Thyroid gland (tissue), 4 donors: Measurements from ENCODE around the gene MYOZ3. TPM values are rescaled to one million over a fixed set of nuclear protein-coding genes. Genes with fewer than 3 reads are reported as not detected.

Experiments
- DNase-seq, 2 donors: peaks; one replicate each; pipeline ENCODE4 v3.0.0-alpha.2; 2019
- H3K27ac ChIP-seq, 3 donors: fragments of 200-600 bp; sonication (generic); 1 replicate in 2 of 3; 2 replicates in 1 of 3; pipeline ENCODE4 v1.5.1; 2016 to 2019; ENCODE audit warnings: mild to moderate bottlenecking in 1 of 3, moderate library complexity in 1 of 3
- H3K27me3 ChIP-seq: fragments of 200-600 bp; sonication (generic); one replicate; pipeline ENCODE4 v1.5.1; 2019
- H3K36me3 ChIP-seq, 2 donors: fragments of 200-600 bp; sonication (generic); one replicate each; pipeline ENCODE4 v1.5.1; 2016 to 2019
- H3K4me1 ChIP-seq, 2 donors: fragments of 200-600 bp; sonication (generic); one replicate each; pipeline ENCODE4 v1.5.1; 2017 to 2019
- H3K4me3 ChIP-seq, 3 donors: fragments of 200-600 bp; sonication (generic); replicated peaks in 1 of 3; 1 replicate in 2 of 3; 2 replicates in 1 of 3; pipeline ENCODE4 v1.5.1; 2016; ENCODE audit warnings: mild to moderate bottlenecking in 1 of 3
- H3K9me3 ChIP-seq: fragments of 200-600 bp; sonication (generic); one replicate; pipeline ENCODE4 v1.5.1; 2017
- CTCF ChIP-seq, 6 experiments: fragments of 200-600 bp in 3 of 6; fragments of 450-650 bp in 3 of 6; sonication (generic) in 3 of 6; IDR thresholded peaks; one replicate each; pipeline ENCODE4 v1.5.1; 2016 to 2019; ENCODE audit warnings: antibody characterized with exemption in 6 of 6, mild to moderate bottlenecking in 2 of 6, inconsistent platforms in 1 of 6, moderate library complexity in 1 of 6
- POLR2A ChIP-seq, 2 donors: fragments of 450-650 bp; IDR thresholded peaks; one replicate each; pipeline ENCODE4 v1.6.1; 2017; ENCODE audit warnings: antibody characterized with exemption in 2 of 2, mild to moderate bottlenecking in 2 of 2, moderate library complexity in 1 of 2
- WGBS, 2 donors: methylation state at CpG; one replicate each; pipeline ENCODE4 v1.1.5; 2017; 5-methylcytosine and 5-hydroxymethylcytosine counted together
- intact Hi-C: fragments of 100-400 bp; cut with DNase I; formaldehyde crosslinking; loops from one replicate; pipeline ENCODE4 v1.15.1; 2023
- total RNA-seq, 4 donors: library from RNA; depleted of rRNA; stranded (reverse); fragments of >200 nt; gene quantifications; one replicate each; pipeline ENCODE4 v1.2.3, GENCODE V29; 2016

MYOZ3 gene
- total RNA-seq, 4 donors from 2014 or later = 0.11 to 0.29 (median 0.13) TPM; not detected in 1

DNA sequence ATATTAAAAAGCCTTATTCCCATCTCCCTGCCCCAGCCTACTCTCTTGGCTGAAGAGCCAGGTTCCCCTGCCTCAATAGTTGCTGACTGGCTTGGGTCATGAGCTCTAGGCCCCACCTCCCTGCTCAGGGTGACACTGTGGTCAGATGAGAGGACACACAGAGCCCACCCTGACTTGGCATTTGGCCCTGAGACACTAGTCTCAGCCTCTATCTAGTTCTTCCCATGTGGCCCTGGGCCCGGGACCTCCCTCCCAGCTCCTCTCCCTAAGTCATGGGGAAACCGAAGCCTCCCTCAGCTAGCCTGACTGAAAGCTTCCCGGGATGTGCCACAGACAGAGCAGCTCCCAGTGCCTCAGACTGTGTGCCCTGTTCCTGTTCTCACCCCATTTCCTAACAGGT, 5.8 kb upstream of the MYOZ3 start:
- Histone ChIP-seq H3K4me3 (no peak overlapping the region), H3K9me3 (no peaks in the 10 kb centered on the region), H3K36me3 (no peaks in the 10 kb centered on the region), H3K27ac (no peak overlapping the region), H3K4me1 (peaks cover 3 to 21% of the 10 kb centered on the region in 2 donors), H3K27me3 (no peaks in the 10 kb centered on the region)
- DNase-seq = no peak
- 86 to 87% methylated on average over 3 of the region's 3 CpGs for WGBS, 2 donors
- intact Hi-C loops = loop anchor here (5.0 kb wide), 2 partner anchors 93 to 198 kb away; no protein-coding TSS in a partner anchor
- TF ChIP-seq CTCF (IDR thresholded peaks at IDR 0.05) = no peak
- no peak for TF ChIP-seq POLR2A (IDR thresholded peaks at IDR 0.05)

DNA sequence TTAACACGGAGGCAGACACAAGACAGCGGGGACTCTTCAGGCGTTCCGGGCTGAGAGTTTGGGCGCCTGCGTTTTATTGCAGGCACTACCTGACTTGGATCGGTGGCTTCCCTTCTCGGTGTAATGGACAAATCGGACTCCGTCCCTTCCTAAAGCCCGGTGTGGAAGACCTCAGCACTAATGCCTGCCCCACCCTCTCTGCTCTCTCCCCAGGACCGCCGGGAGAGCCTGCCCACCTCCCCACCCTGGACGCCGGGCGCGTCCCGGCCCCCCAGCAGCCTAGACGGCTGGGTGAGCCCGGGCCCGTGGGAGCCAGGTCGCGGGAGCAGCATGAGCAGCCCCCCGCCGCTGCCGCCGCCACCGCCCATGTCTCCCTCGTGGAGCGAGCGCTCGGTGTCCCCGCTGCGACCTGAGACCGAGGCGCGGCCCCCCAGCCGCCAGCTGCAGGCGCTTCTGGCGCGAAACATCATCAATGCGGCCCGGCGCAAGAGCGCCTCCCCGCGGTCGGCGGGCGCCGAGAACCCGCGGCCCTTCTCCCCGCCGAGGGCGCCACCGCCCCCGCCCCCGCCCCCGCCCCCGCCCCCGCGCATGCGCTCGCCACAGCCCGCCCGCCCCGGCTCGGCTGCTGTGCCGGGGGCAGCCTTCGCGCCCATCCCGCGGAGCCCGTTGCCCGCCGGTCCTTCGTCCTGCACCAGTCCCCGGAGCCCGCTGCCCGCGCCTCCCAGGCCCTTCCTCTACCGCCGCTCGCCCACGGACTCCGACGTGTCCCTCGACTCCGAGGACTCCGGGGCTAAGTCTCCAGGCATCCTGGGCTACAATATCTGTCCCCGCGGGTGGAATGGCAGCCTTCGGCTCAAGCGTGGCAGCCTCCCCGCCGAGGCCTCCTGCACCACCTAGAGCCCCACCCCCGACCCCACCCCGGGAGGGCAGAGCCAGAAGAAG, 4.6 kb upstream of the MYOZ3 start:
- peak; percentile 66 to 73 for DNase-seq
- intact Hi-C loops = loop anchor here (5.0 kb wide), 2 partner anchors 94 to 199 kb away; no protein-coding TSS in a partner anchor
- no peaks in the 10 kb centered on the region for H3K36me3 ChIP-seq
- no peaks in the 10 kb centered on the region for H3K9me3 ChIP-seq
- peak overlapping the region; percentile 19 to 73 (median 29) for H3K27ac ChIP-seq
- H3K4me1 ChIP-seq = peaks cover 3 to 21% of the 10 kb centered on the region in 2 donors
- H3K27me3 ChIP-seq = no peaks in the 10 kb centered on the region
- peak overlapping the region in 2 of 3 donors; percentile 32 to 44 for H3K4me3 ChIP-seq
- TF ChIP-seq CTCF (IDR thresholded peaks at IDR 0.05) (peak in 4 of 6 experiments; percentile 14 to 95 (median 70)), POLR2A (IDR thresholded peaks at IDR 0.05) (no peak)
- WGBS, 2 donors = 4 to 11% methylated on average over 5 to 25 of the region's 99 CpGs

- WGBS, 2 donors = 95% methylated on average over 4 of the region's 4 CpGs
- Histone ChIP-seq H3K4me1 (peaks cover 3 to 13% of the 10 kb centered on the region in 2 donors), H3K27me3 (no peaks in the 10 kb centered on the region), H3K4me3 (no peak overlapping the region), H3K9me3 (no peaks in the 10 kb centered on the region), H3K27ac (no peak overlapping the region), H3K36me3 (no peaks in the 10 kb centered on the region)
- TF ChIP-seq CTCF (IDR thresholded peaks at IDR 0.05) (no peak), POLR2A (IDR thresholded peaks at IDR 0.05) (no peak)
- DNase-seq = no peak
- intact Hi-C loops = loop anchor here (5.0 kb wide), 2 partner anchors 96 to 201 kb away; no protein-coding TSS in a partner anchor
Observed at GRCh38 chr5:150658121-150658520, 2.9 kb upstream of the MYOZ3 start.

DNA sequence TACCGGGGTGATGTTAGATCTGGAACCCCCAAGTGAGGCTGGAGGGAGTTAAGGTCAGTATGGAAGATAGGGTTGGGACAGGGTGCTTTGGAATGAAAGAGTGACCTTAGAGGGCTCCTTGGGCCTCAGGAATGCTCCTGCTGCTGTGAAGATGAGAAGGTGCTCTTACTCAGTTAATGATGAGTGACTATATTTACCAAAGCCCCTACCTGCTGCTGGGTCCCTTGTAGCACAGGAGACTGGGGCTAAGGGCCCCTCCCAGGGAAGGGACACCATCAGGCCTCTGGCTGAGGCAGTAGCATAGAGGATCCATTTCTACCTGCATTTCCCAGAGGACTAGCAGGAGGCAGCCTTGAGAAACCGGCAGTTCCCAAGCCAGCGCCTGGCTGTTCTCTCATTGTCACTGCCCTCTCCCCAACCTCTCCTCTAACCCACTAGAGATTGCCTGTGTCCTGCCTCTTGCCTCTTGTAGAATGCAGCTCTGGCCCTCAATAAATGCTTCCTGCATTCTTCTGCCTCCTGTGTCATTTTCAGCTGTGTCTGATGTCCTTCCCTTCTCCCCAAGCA, 2.3 kb upstream of the MYOZ3 start:
- no peak for DNase-seq
- Histone ChIP-seq H3K27me3 (no peaks in the 10 kb centered on the region), H3K27ac (no peak overlapping the region), H3K4me1 (peaks cover 3 to 13% of the 10 kb centered on the region in 2 donors), H3K36me3 (no peaks in the 10 kb centered on the region), H3K4me3 (no peak overlapping the region), H3K9me3 (no peaks in the 10 kb centered on the region)
- no peak for TF ChIP-seq CTCF (IDR thresholded peaks at IDR 0.05)
- no peak for TF ChIP-seq POLR2A (IDR thresholded peaks at IDR 0.05)
- intact Hi-C loops = loop anchor here (5.0 kb wide), 2 partner anchors 96 to 201 kb away; no protein-coding TSS in a partner anchor
- WGBS, 2 donors = 40 to 52% methylated on average over 3 of the region's 3 CpGs
